Neural cell (in vitro differentiated cells): ENCODE data around the gene NRN1L. TPM values are rescaled to one million over a fixed set of nuclear protein-coding genes. Genes with fewer than 3 reads are reported as not detected.

Experiments
- H2AFZ ChIP-seq: fragments of 200-600, 300-800 bp; sonication (generic), shearing (Covaris generic); 2 replicates; pipeline ENCODE4 v1.6.0; 2014; ENCODE audit warnings: low read depth, mild to moderate bottlenecking, antibody characterized with exemption, low read length, moderate library complexity
- H3F3A ChIP-seq: fragments of 200-600 bp; shearing (Covaris generic); 2 replicates; pipeline ENCODE4 v1.6.1; 2016; ENCODE audit warnings: mild to moderate bottlenecking, moderate library complexity, mixed read lengths, antibody characterized with exemption, low read length; ENCODE audit not compliant: insufficient read depth, poor library complexity, severe bottlenecking
- H3K27ac ChIP-seq: fragments of 200-600, 300-800 bp; sonication (generic), shearing (Covaris generic); 2 replicates; pipeline ENCODE4 v1.5.1; 2014; ENCODE audit warnings: mild to moderate bottlenecking, low read length, moderate library complexity
- H3K27me3 ChIP-seq: fragments of 300-800, 200-600 bp; sonication (generic), shearing (Covaris generic); 2 replicates; pipeline ENCODE4 v1.6.0; 2014; ENCODE audit warnings: mild to moderate bottlenecking, low read depth, low read length, moderate library complexity; ENCODE audit not compliant: insufficient read depth
- H3K36me3 ChIP-seq: fragments of 300-800, 200-600 bp; sonication (generic), shearing (Covaris generic); 2 replicates; pipeline ENCODE4 v1.5.1; 2014; ENCODE audit warnings: mild to moderate bottlenecking, antibody characterized with exemption, low read length, moderate library complexity; ENCODE audit not compliant: insufficient read depth
- H3K4me2 ChIP-seq: fragments of 300-800, 200-600 bp; sonication (generic), shearing (Covaris generic); 2 replicates; pipeline ENCODE4 v1.6.0; 2014; ENCODE audit warnings: mild to moderate bottlenecking, low read length
- H3K4me3 ChIP-seq: fragments of 300-800, 200-600 bp; sonication (generic), shearing (Covaris generic); 2 replicates; pipeline ENCODE4 v1.5.1; 2014; ENCODE audit warnings: mild to moderate bottlenecking, low read length, moderate library complexity
- H3K79me2 ChIP-seq: fragments of 200-600 bp; shearing (Covaris generic); replicated peaks from 2 replicates; pipeline ENCODE4 v1.6.0; 2014; ENCODE audit warnings: mild to moderate bottlenecking, low read length, moderate library complexity; ENCODE audit not compliant: insufficient read depth
- H3K9ac ChIP-seq: fragments of 300-800, 200-600 bp; sonication (generic), shearing (Covaris generic); 2 replicates; pipeline ENCODE4 v1.6.1; 2016; ENCODE audit warnings: mild to moderate bottlenecking, low read length, mixed read lengths
- H3K9me2 ChIP-seq: fragments of 200-600 bp; shearing (Covaris generic); 2 replicates; pipeline ENCODE4 v1.6.1; 2016; ENCODE audit warnings: mild to moderate bottlenecking, low read length, mixed read lengths; ENCODE audit not compliant: insufficient read depth
- H3K9me3 ChIP-seq: fragments of 200-600, 300-800 bp; sonication (generic), shearing (Covaris generic); 2 replicates; pipeline ENCODE4 v1.6.1; 2016; ENCODE audit warnings: mild to moderate bottlenecking, mixed run types, low read length, moderate library complexity, mixed read lengths
- H4K20me1 ChIP-seq: fragments of 200-600 bp; shearing (Covaris generic); 2 replicates; pipeline ENCODE4 v1.6.1; 2016; ENCODE audit warnings: mild to moderate bottlenecking, mixed run types; ENCODE audit not compliant: insufficient read depth
- CTCF ChIP-seq: fragments of 450-650 bp; IDR thresholded peaks from 2 replicates; pipeline ENCODE4 v1.5.1; 2014; ENCODE audit warnings: antibody characterized with exemption, mild to moderate bottlenecking, moderate library complexity; ENCODE audit not compliant: poor library complexity, severe bottlenecking
- EP300 ChIP-seq: fragments of 450-650 bp; conservative IDR thresholded peaks from 2 replicates; pipeline ENCODE4 v1.6.1; 2014; ENCODE audit warnings: antibody characterized with exemption, mild to moderate bottlenecking, moderate library complexity; ENCODE audit not compliant: poor library complexity, severe bottlenecking
- EZH2 ChIP-seq: fragments of 200-600, 300-800 bp; shearing (Covaris generic), sonication (generic); IDR thresholded peaks from 2 replicates; pipeline ENCODE4 v1.6.1; 2014; ENCODE audit warnings: antibody characterized with exemption, low read length, borderline replicate concordance, mild to moderate bottlenecking; ENCODE audit not compliant: insufficient read depth, poor library complexity, severe bottlenecking
- MXI1 ChIP-seq: fragments of 450-650 bp; conservative IDR thresholded peaks from 2 replicates; pipeline ENCODE4 v1.6.1; 2014; ENCODE audit warnings: antibody characterized with exemption, mild to moderate bottlenecking; ENCODE audit not compliant: poor library complexity, severe bottlenecking
- POLR2AphosphoS5 ChIP-seq: IDR thresholded peaks from 2 replicates; pipeline ENCODE4 v1.6.1; 2012
- RAD21 ChIP-seq: fragments of 450-650 bp; conservative IDR thresholded peaks from 2 replicates; pipeline ENCODE4 v1.6.1; 2014; ENCODE audit warnings: antibody characterized with exemption, mild to moderate bottlenecking, moderate library complexity
- REST ChIP-seq: IDR thresholded peaks from 2 replicates; pipeline ENCODE4 v1.6.1; 2012; ENCODE audit warnings: borderline replicate concordance
- SMC3 ChIP-seq: fragments of 450-650 bp; conservative IDR thresholded peaks from 2 replicates; pipeline ENCODE4 v1.6.1; 2014; ENCODE audit warnings: antibody characterized with exemption, mild to moderate bottlenecking, moderate library complexity; ENCODE audit not compliant: poor library complexity
- TAF1 ChIP-seq: IDR thresholded peaks from 2 replicates; pipeline ENCODE4 v1.6.1; 2012; ENCODE audit warnings: low read depth
- polyA plus RNA-seq: library from polyadenylated mRNA; depleted of rRNA; stranded (reverse); fragments of >200 nt; gene quantifications from 2 replicates; pipeline ENCODE4 v1.2.3, GENCODE V29; 2014

NRN1L gene
- polyA plus RNA-seq, 1 donor from 2014 or later = not detected

GRCh38 chr16:67881621-67882161 is 3.0 kb upstream of the NRN1L start:
- H3K4me3 ChIP-seq = no peak overlapping the region
- H3K79me2 ChIP-seq = no peaks in the 10 kb centered on the region
- H2AFZ ChIP-seq = no peak overlapping the region
- no peaks in the 10 kb centered on the region for H3K27me3 ChIP-seq
- TF ChIP-seq TAF1 = no peak
- TF ChIP-seq MXI1 = no peak
- no peaks in the 10 kb centered on the region for H3K9me2 ChIP-seq
- H3K36me3 ChIP-seq = peaks cover 8% of the 10 kb centered on the region
- no peak overlapping the region for H3K27ac ChIP-seq
- H3F3A ChIP-seq = no peaks in the 10 kb centered on the region
- no peak overlapping the region for H3K4me2 ChIP-seq
- H3K9ac ChIP-seq = no peak overlapping the region
- no peaks in the 10 kb centered on the region for H4K20me1 ChIP-seq
- H3K9me3 ChIP-seq = no peaks in the 10 kb centered on the region

GRCh38 chr16:67882374-67883145 is 2.1 kb upstream of the NRN1L start:
- Histone ChIP-seq H3K36me3 (peaks cover 8% of the 10 kb centered on the region), H3K27me3 (no peaks in the 10 kb centered on the region), H3F3A (no peaks in the 10 kb centered on the region), H3K9me2 (no peaks in the 10 kb centered on the region), H3K27ac (no peak overlapping the region), H3K9ac (no peak overlapping the region), H3K4me2 (no peak overlapping the region), H3K79me2 (no peaks in the 10 kb centered on the region), H3K4me3 (no peak overlapping the region), H3K9me3 (no peaks in the 10 kb centered on the region), H2AFZ (no peak overlapping the region), H4K20me1 (no peaks in the 10 kb centered on the region)
- TF ChIP-seq CTCF (no peak), EZH2 (no peak), EP300 (no peak), SMC3 (no peak), POLR2AphosphoS5 (no peak), MXI1 (no peak)

- no peak overlapping the region for H2AFZ ChIP-seq
- no peak overlapping the region for H3K9ac ChIP-seq
- no peak overlapping the region for H3K27ac ChIP-seq
Observed at GRCh38 chr16:67883146-67883871, 1.4 kb upstream of the NRN1L start.

More at GRCh38 chr16:67883146-67883871, 1.4 kb upstream of the NRN1L start:
- no peaks in the 10 kb centered on the region for H3K79me2 ChIP-seq
- no peaks in the 10 kb centered on the region for H3K9me3 ChIP-seq
- H3K4me3 ChIP-seq = no peak overlapping the region
- no peak for TF ChIP-seq REST
- TF ChIP-seq EP300 = no peak
- no peak for TF ChIP-seq RAD21
- TF ChIP-seq CTCF = no peak
- TF ChIP-seq MXI1 = no peak
- TF ChIP-seq SMC3 = no peak
- TF ChIP-seq TAF1 = no peak
- no peak for TF ChIP-seq POLR2AphosphoS5
- TF ChIP-seq EZH2 = no peak
- H3K27me3 ChIP-seq = no peaks in the 10 kb centered on the region
- no peak overlapping the region for H3K4me2 ChIP-seq
- H3K9me2 ChIP-seq = no peaks in the 10 kb centered on the region
- peaks cover 8% of the 10 kb centered on the region for H3K36me3 ChIP-seq
- no peaks in the 10 kb centered on the region for H4K20me1 ChIP-seq
- no peaks in the 10 kb centered on the region for H3F3A ChIP-seq
